Measurements from ENCODE around the gene ADGRE3. TPM values are rescaled to one million over a fixed set of nuclear protein-coding genes. Genes with fewer than 3 reads are reported as not detected.

The ADGRE3 gene
- total RNA-seq, 1 donor from 2014 or later = not detected

GRCh38 chr19:14575428-14575980 lies 99.1 kb downstream of the ADGRE3 start:
- no peak for DNase-seq (ENCODE audit: low read depth)
- FAIRE-seq = no peak
- Histone ChIP-seq H3K4me3 (ENCODE audit: low read depth, low read length) (no peak overlapping the region), H3K36me3 (ENCODE audit: control insufficient read depth, insufficient read depth, low read length) (no peaks in the 10 kb centered on the region), H3K27me3 (ENCODE audit: control insufficient read depth, insufficient read depth, low read length) (no peaks in the 10 kb centered on the region)
- no peak for TF ChIP-seq CTCF (IDR thresholded peaks at IDR 0.05; ENCODE audit: insufficient read depth, low read length, severe bottlenecking)

GRCh38 chr19:14571695-14572490 lies 102.8 kb downstream of the ADGRE3 start, which contains the start of gene NDUFB7:
Gene NDUFB7 (minus strand): TSS chr19:14572066. CDS start chr19:14572000, 66 bp downstream.
- H3K36me3 ChIP-seq (ENCODE audit: control insufficient read depth, insufficient read depth, low read length) = peaks cover 1% of the 10 kb centered on the region
- peak within 1 kb of the TSS; percentile 86 for H3K4me3 ChIP-seq (ENCODE audit: low read depth, low read length)
- FAIRE-seq = no peak
- TF ChIP-seq CTCF (IDR thresholded peaks at IDR 0.05; ENCODE audit: insufficient read depth, low read length, severe bottlenecking) = peak; percentile 89
- no peaks in the 10 kb centered on the region for H3K27me3 ChIP-seq (ENCODE audit: control insufficient read depth, insufficient read depth, low read length)
- DNase-seq (ENCODE audit: low read depth) = peak; percentile 88

GRCh38 chr19:14570864-14571527 lies 103.6 kb downstream of the ADGRE3 start:
- no peak for FAIRE-seq
- Histone ChIP-seq H3K4me3 (ENCODE audit: low read depth, low read length) (peak overlapping the region; percentile 86), H3K36me3 (ENCODE audit: control insufficient read depth, insufficient read depth, low read length) (peaks cover 2% of the 10 kb centered on the region), H3K27me3 (ENCODE audit: control insufficient read depth, insufficient read depth, low read length) (no peaks in the 10 kb centered on the region)
- no peak for DNase-seq (ENCODE audit: low read depth)
- TF ChIP-seq CTCF (IDR thresholded peaks at IDR 0.05; ENCODE audit: insufficient read depth, low read length, severe bottlenecking) = no peak

Other genes starting within 250 kb of the ADGRE3 start
- gene PKN1, start 241.5 kb downstream of the ADGRE3 start, total RNA-seq = 22.1 and 32.9 TPM in 2 replicates
- gene PTGER1, start 199.5 kb downstream of the ADGRE3 start, total RNA-seq = 1.5 and 2.6 TPM in 2 replicates
- gene GIPC1, start 178.7 kb downstream of the ADGRE3 start, total RNA-seq = 327 and 466 TPM in 2 replicates
- 58.4 and 117 TPM in 2 replicates for gene DNAJB1, start 156.4 kb downstream of the ADGRE3 start, total RNA-seq
- 20.0 and 46.3 TPM in 2 replicates for gene TECR, start 145.2 kb downstream of the ADGRE3 start, total RNA-seq
- 192 and 347 TPM in 2 replicates for gene NDUFB7, start 102.8 kb downstream of the ADGRE3 start, total RNA-seq
- not detected in 2 replicates for gene CLEC17A, start 91.8 kb downstream of the ADGRE3 start, total RNA-seq
- gene ZNF333, start 15.2 kb upstream of the ADGRE3 start, total RNA-seq = 12.3 and 22.9 TPM in 2 replicates
- 0.26 and 0.38 TPM in 2 replicates for gene ADGRE2, start 103.7 kb upstream of the ADGRE3 start, total RNA-seq
- not detected in 2 replicates for gene OR7A5, start 160.3 kb upstream of the ADGRE3 start, total RNA-seq
- under 0.01 TPM in 1 of 2 replicates, not detected in the other for gene OR7C1, start 160.3 kb upstream of the ADGRE3 start, total RNA-seq
- gene OR7A10, start 174.1 kb upstream of the ADGRE3 start, total RNA-seq = not detected in 2 replicates
- not detected in 2 replicates for gene OR7A17, start 211.3 kb upstream of the ADGRE3 start, total RNA-seq